Neural cell (in vitro differentiated cells): ENCODE measurements around the gene PTPN5.

Experiments
- EP300 ChIP-seq: fragments of 450-650 bp; conservative IDR thresholded peaks from 2 replicates; pipeline ENCODE4 v1.6.1; 2014; ENCODE audit warnings: antibody characterized with exemption, mild to moderate bottlenecking, moderate library complexity; ENCODE audit not compliant: poor library complexity, severe bottlenecking
- EZH2 ChIP-seq: fragments of 200-600, 300-800 bp; shearing (Covaris generic), sonication (generic); IDR thresholded peaks from 2 replicates; pipeline ENCODE4 v1.6.1; 2014; ENCODE audit warnings: antibody characterized with exemption, low read length, borderline replicate concordance, mild to moderate bottlenecking; ENCODE audit not compliant: insufficient read depth, poor library complexity, severe bottlenecking
- MXI1 ChIP-seq: fragments of 450-650 bp; conservative IDR thresholded peaks from 2 replicates; pipeline ENCODE4 v1.6.1; 2014; ENCODE audit warnings: antibody characterized with exemption, mild to moderate bottlenecking; ENCODE audit not compliant: poor library complexity, severe bottlenecking
- POLR2AphosphoS5 ChIP-seq: IDR thresholded peaks from 2 replicates; pipeline ENCODE4 v1.6.1; 2012
- TAF1 ChIP-seq: IDR thresholded peaks from 2 replicates; pipeline ENCODE4 v1.6.1; 2012; ENCODE audit warnings: low read depth
- TF ChIP-seq, protein P1 (sequence below): fragments of 450-650 bp; IDR thresholded peaks from 2 replicates; pipeline ENCODE4 v1.5.1; 2014; ENCODE audit warnings: antibody characterized with exemption, mild to moderate bottlenecking, moderate library complexity; ENCODE audit not compliant: poor library complexity, severe bottlenecking
- TF ChIP-seq, protein P2 (sequence below): IDR thresholded peaks from 2 replicates; pipeline ENCODE4 v1.6.1; 2012; ENCODE audit warnings: borderline replicate concordance

DNA sequence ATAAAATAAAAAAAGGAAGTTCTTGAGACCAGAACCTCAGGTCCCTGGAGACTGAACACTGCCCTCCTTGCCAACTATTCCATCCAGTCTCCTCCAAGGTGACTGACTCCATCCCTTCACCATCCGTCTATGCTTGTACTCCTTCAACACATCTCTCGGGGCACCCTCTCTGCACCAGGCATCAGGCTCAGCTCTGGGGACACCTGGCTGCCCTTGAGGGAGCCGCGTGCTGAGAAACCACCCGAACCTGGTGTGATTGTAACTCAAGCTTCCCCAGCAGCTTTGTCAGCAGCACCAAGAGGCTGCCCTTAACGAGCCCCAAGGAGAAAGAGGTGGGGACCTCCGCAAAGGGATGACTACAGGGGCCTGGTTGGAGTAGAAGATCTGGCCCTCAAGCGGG, 1.7 kb downstream of the PTPN5 start:
- TF ChIP-seq, protein P1, sequence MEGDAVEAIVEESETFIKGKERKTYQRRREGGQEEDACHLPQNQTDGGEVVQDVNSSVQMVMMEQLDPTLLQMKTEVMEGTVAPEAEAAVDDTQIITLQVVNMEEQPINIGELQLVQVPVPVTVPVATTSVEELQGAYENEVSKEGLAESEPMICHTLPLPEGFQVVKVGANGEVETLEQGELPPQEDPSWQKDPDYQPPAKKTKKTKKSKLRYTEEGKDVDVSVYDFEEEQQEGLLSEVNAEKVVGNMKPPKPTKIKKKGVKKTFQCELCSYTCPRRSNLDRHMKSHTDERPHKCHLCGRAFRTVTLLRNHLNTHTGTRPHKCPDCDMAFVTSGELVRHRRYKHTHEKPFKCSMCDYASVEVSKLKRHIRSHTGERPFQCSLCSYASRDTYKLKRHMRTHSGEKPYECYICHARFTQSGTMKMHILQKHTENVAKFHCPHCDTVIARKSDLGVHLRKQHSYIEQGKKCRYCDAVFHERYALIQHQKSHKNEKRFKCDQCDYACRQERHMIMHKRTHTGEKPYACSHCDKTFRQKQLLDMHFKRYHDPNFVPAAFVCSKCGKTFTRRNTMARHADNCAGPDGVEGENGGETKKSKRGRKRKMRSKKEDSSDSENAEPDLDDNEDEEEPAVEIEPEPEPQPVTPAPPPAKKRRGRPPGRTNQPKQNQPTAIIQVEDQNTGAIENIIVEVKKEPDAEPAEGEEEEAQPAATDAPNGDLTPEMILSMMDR, result no peak
- no peak for TF ChIP-seq TAF1
- no peak for TF ChIP-seq MXI1
- TF ChIP-seq EZH2, result no peak
- TF ChIP-seq EP300, result no peak
- TF ChIP-seq, protein P2, sequence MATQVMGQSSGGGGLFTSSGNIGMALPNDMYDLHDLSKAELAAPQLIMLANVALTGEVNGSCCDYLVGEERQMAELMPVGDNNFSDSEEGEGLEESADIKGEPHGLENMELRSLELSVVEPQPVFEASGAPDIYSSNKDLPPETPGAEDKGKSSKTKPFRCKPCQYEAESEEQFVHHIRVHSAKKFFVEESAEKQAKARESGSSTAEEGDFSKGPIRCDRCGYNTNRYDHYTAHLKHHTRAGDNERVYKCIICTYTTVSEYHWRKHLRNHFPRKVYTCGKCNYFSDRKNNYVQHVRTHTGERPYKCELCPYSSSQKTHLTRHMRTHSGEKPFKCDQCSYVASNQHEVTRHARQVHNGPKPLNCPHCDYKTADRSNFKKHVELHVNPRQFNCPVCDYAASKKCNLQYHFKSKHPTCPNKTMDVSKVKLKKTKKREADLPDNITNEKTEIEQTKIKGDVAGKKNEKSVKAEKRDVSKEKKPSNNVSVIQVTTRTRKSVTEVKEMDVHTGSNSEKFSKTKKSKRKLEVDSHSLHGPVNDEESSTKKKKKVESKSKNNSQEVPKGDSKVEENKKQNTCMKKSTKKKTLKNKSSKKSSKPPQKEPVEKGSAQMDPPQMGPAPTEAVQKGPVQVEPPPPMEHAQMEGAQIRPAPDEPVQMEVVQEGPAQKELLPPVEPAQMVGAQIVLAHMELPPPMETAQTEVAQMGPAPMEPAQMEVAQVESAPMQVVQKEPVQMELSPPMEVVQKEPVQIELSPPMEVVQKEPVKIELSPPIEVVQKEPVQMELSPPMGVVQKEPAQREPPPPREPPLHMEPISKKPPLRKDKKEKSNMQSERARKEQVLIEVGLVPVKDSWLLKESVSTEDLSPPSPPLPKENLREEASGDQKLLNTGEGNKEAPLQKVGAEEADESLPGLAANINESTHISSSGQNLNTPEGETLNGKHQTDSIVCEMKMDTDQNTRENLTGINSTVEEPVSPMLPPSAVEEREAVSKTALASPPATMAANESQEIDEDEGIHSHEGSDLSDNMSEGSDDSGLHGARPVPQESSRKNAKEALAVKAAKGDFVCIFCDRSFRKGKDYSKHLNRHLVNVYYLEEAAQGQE, result no peak
- no peak for TF ChIP-seq POLR2AphosphoS5
